Subcutaneous adipose tissue (tissue), 4 donors: ENCODE results near the gene SLN. TPM values are rescaled to one million over a fixed set of nuclear protein-coding genes. Genes with fewer than 3 reads are reported as not detected.

ENCODE experiments used
- total RNA-seq, 4 donors: library from RNA; depleted of rRNA; stranded (reverse); fragments of >200 nt; gene quantifications; one replicate each; pipeline ENCODE4 v1.1.0, GENCODE V29; 2016

The SLN gene
- total RNA-seq, 4 donors from 2014 or later = not detected

Other genes starting within 250 kb of the SLN start
- gene ALKBH8, start 146.3 kb downstream of the SLN start, total RNA-seq = 1 to 10 TPM; 4.9 to 5.7 (median 5.3) TPM
- not detected for gene ELMOD1, start 120.9 kb downstream of the SLN start, total RNA-seq
- 1 to 10 TPM; 1.7 to 5.7 (median 3.7) TPM for gene SLC35F2, start 146.7 kb upstream of the SLN start, total RNA-seq
- gene RAB39A, start 216.4 kb upstream of the SLN start, total RNA-seq = 1 to 10 TPM in 3 of 4 donors, not detected in 1; 3.1 to 4.8 (median 3.3) TPM